HepG2 (cell line): Measurements from ENCODE around the gene PPP1R27. TPM values are rescaled to one million over a fixed set of nuclear protein-coding genes. Genes with fewer than 3 reads are reported as not detected.

Source experiments
- DZIP1 ChIP-seq: sonication (generic); formaldehyde crosslinking; IDR thresholded peaks from 2 replicates; pipeline ENCODE4 v1.5.0; 2020; ENCODE audit warnings: mild to moderate bottlenecking, missing genetic modification reagents
- ERF ChIP-seq: IDR thresholded peaks from 2 replicates; pipeline ENCODE4 v1.6.1; 2018; ENCODE audit warnings: missing biosample characterization, missing genetic modification reagents
- HDAC1 ChIP-seq: sonication (generic); formaldehyde crosslinking; IDR thresholded peaks from 2 replicates; pipeline ENCODE4 v1.5.1; 2020; ENCODE audit warnings: mild to moderate bottlenecking, missing genetic modification reagents
- HNF4G ChIP-seq, 2 experiments: sonication (generic) in 1 of 2; formaldehyde crosslinking in 1 of 2; IDR thresholded peaks; 2 replicates each; pipeline versions ENCODE4 v1.4.0 to v1.6.1; 2011 to 2020; ENCODE audit warnings: borderline replicate concordance in 2 of 2, low read depth in 2 of 2, mild to moderate bottlenecking in 2 of 2, low read length in 1 of 2, missing genetic modification reagents in 1 of 2, moderate library complexity in 1 of 2
- ISL2 ChIP-seq: sonication (generic); formaldehyde crosslinking; IDR thresholded peaks from 2 replicates; pipeline ENCODE4 v1.5.0; 2020; ENCODE audit warnings: missing genetic modification reagents
- KLF15 ChIP-seq: sonication (generic); formaldehyde crosslinking; IDR thresholded peaks from 2 replicates; pipeline ENCODE4 v1.8.1; 2023; ENCODE audit warnings: borderline replicate concordance, mild to moderate bottlenecking, inconsistent platforms, missing genetic modification reagents, mixed read lengths
- MBD4 ChIP-seq: IDR thresholded peaks from 2 replicates; pipeline ENCODE4 v1.6.1; 2012; ENCODE audit warnings: low read length, inconsistent platforms, borderline replicate concordance
- PHF20 ChIP-seq: sonication (generic); formaldehyde crosslinking; IDR thresholded peaks from 2 replicates; pipeline ENCODE4 v1.5.0; 2020; ENCODE audit warnings: mild to moderate bottlenecking, missing genetic modification reagents
- RXRB ChIP-seq: IDR thresholded peaks from 2 replicates; pipeline ENCODE4 v1.6.1; 2016; ENCODE audit warnings: borderline replicate concordance, missing genetic modification reagents, missing compliant biosample characterization
- SMARCC2 ChIP-seq: fragments of 450-650 bp; IDR thresholded peaks from 2 replicates; pipeline ENCODE4 v1.6.1; 2017; ENCODE audit warnings: antibody characterized with exemption, mild to moderate bottlenecking
- TCF7 ChIP-seq: sonication (generic); IDR thresholded peaks from 2 replicates; pipeline ENCODE4 v1.6.1; 2016; ENCODE audit warnings: antibody characterized with exemption, low read depth
- TIGD3 ChIP-seq: sonication (generic); formaldehyde crosslinking; IDR thresholded peaks from 2 replicates; pipeline ENCODE4 v1.5.1; 2020; ENCODE audit warnings: mild to moderate bottlenecking, missing genetic modification reagents, borderline replicate concordance
- TMF1 ChIP-seq: sonication (generic); formaldehyde crosslinking; IDR thresholded peaks from 2 replicates; pipeline ENCODE4 v1.8.1; 2022; ENCODE audit warnings: low read depth, missing genetic modification reagents
- ZFP41 ChIP-seq: sonication (generic); formaldehyde crosslinking; IDR thresholded peaks from 2 replicates; pipeline ENCODE4 v1.4.0; 2020; ENCODE audit warnings: mild to moderate bottlenecking, missing genetic modification reagents, borderline replicate concordance
- ZFY ChIP-seq: sonication (generic); formaldehyde crosslinking; IDR thresholded peaks from 2 replicates; pipeline ENCODE4 v1.4.0; 2020; ENCODE audit warnings: missing genetic modification reagents
- ZNF33B ChIP-seq: sonication (generic); formaldehyde crosslinking; IDR thresholded peaks from 2 replicates; pipeline ENCODE4 v1.5.1; 2020; ENCODE audit warnings: mild to moderate bottlenecking, missing genetic modification reagents
- ZNF441 ChIP-seq: sonication (generic); formaldehyde crosslinking; IDR thresholded peaks from 2 replicates; pipeline ENCODE4 v1.7.0; 2021; ENCODE audit warnings: missing genetic modification reagents, borderline replicate concordance
- ZNF552 ChIP-seq: sonication (generic); formaldehyde crosslinking; IDR thresholded peaks from 2 replicates; pipeline ENCODE4 v1.9.0; 2022; ENCODE audit warnings: missing genetic modification reagents, mild to moderate bottlenecking, borderline replicate concordance
- ZNF564 ChIP-seq: sonication (generic); formaldehyde crosslinking; IDR thresholded peaks from 2 replicates; pipeline ENCODE4 v1.8.1; 2023; ENCODE audit warnings: mild to moderate bottlenecking, missing genetic modification reagents
- ZNF580 ChIP-seq: IDR thresholded peaks from 2 replicates; pipeline ENCODE4 v1.6.1; 2016; ENCODE audit warnings: low read depth, borderline replicate concordance
- ZNF720 ChIP-seq: sonication (generic); formaldehyde crosslinking; IDR thresholded peaks from 2 replicates; pipeline ENCODE4 v1.4.0; 2020; ENCODE audit warnings: missing genetic modification reagents
- ZNF747 ChIP-seq: sonication (generic); formaldehyde crosslinking; IDR thresholded peaks from 2 replicates; pipeline ENCODE4 v1.8.1; 2023; ENCODE audit warnings: missing genetic modification reagents, mild to moderate bottlenecking, borderline replicate concordance
- ZNF800 ChIP-seq: sonication (generic); formaldehyde crosslinking; IDR thresholded peaks from 2 replicates; pipeline ENCODE4 v1.4.0; 2020; ENCODE audit warnings: missing genetic modification reagents
- polyA plus RNA-seq, 8 experiments: library from polyadenylated mRNA; depleted of rRNA in 3 of 8; stranded (reverse) in 7 of 8; unstranded in 1 of 8; fragments of >200 nt; fragmentation: Illumina TruSeq in 4 of 8; extraction: Trizol in 4 of 8; gene quantifications; 2 replicates each; pipeline versions ENCODE4 v1.2.1 to v1.2.3, GENCODE V29; 2011 to 2016; ENCODE audit warnings: low read depth in 4 of 8, missing spikeins in 1 of 8, mixed read lengths in 1 of 8; ENCODE audit not compliant: insufficient read depth in 1 of 8
- total RNA-seq, 5 experiments: library from RNA; depleted of rRNA; stranded (reverse); fragments of >200 nt; fragmentation: Illumina TruSeq; extraction: Trizol; gene quantifications; 2 replicates each; pipeline ENCODE4 v1.2.3, GENCODE V29; 2016; ENCODE audit warnings: low read depth in 1 of 5

Gene PPP1R27
- total and polyA plus RNA-seq, 2 of the 13 experiments (the other 11 are each of a cell fraction or from before 2014, with no cell fraction given) = 0.17 to 1.00 TPM

DNA sequence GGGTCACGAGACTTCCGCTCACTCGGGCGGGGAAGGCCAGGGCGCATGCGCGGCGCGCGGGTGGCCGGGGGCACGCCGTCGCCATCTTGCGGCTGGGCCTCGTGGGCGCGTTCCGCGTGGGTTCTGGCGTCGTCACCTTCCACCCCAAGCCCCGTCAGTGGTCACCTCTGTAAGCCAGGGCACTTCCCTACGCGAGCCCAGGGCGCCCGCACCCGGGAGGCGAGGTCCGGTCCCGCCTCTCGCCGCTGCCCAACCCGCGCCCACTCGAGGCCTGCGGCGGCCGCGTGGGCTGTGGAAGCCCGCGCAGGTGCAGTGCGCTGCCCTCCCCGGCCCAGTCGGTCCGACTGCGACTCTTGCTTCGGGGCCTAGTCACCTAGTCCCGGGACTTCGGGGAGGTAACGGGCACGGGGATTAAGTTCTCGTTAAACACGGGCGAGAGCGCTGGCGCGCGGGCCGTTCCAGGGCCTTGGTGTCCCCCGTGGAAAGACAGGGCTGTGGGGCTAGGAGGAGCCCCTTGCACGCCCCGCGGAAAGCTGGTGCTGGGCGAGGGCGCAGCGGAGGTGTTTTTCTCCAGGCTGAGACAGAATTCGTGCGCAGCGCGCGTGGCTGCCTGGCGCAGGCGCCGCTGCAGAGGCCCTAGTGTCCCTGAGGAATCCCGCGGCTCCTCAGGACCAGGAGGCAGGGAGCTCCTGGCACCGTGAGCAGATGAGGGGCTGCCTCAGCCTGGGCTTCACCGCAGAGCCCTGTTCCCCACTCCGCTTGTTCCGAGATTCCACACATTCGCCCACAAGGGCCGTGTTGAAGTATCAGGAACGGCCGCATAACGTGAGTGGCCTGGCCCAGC lies 36.8 kb upstream of the PPP1R27 start (continued):
- TF ChIP-seq KLF15 = peak; percentile 70; the same call in 1 of the 2 replicates
- peak; percentile 85; the same call in 1 of the 2 replicates for TF ChIP-seq ZNF564 (CRISPR knock-in tag)
- TF ChIP-seq TIGD3 (CRISPR knock-in tag) = no peak
- TF ChIP-seq TCF7 = no peak
- peak; percentile 98 for TF ChIP-seq ZFP41
- peak; percentile 88; the same call in 1 of the 2 replicates for TF ChIP-seq TMF1 (CRISPR knock-in tag)
- TF ChIP-seq DZIP1 (CRISPR knock-in tag) = 0 out of 2 replicates have a peak, but pooled peaks have one; percentile 85
- peak; percentile 29; the same call in 1 of the 2 replicates for TF ChIP-seq ISL2 (CRISPR knock-in tag)
- peak; percentile 70 for TF ChIP-seq ZNF747
- TF ChIP-seq HDAC1 (CRISPR knock-in tag) = peak; percentile 98
- TF ChIP-seq ZNF800 (CRISPR knock-in tag) = peak; percentile 77
- TF ChIP-seq ZFY = peak; percentile 82
- no peak for TF ChIP-seq MBD4
- no peak for TF ChIP-seq ZNF720 (CRISPR knock-in tag)
- TF ChIP-seq HNF4G (IDR thresholded peaks at IDR 0.05; ENCODE audit: borderline replicate concordance, low read depth, low read length) = no peak; the same call in 1 of the 2 replicates
- TF ChIP-seq HNF4G (CRISPR knock-in tag; IDR thresholded peaks at IDR 0.05; ENCODE audit: borderline replicate concordance, low read depth) = peak; percentile 80
- peak; percentile 98 for TF ChIP-seq ZNF552
- TF ChIP-seq RXRB (CRISPR knock-in tag) = peak; percentile 76
- TF ChIP-seq ZNF33B (CRISPR knock-in tag) = peak; percentile 86; the same call in 1 of the 2 replicates
- TF ChIP-seq ZNF441 (CRISPR knock-in tag) = peak; percentile 89
- TF ChIP-seq ERF = peak; percentile 88
- peak; percentile 91 for TF ChIP-seq PHF20 (CRISPR knock-in tag)
- no peak for TF ChIP-seq SMARCC2
- peak; percentile 84; the same call in 1 of the 2 replicates for TF ChIP-seq ZNF580 (CRISPR knock-in tag)
